ENCODE results near the gene PPM1E.

Gene PPM1E

GRCh38 chr17:58968426-58969061 lies 212.9 kb downstream of the PPM1E start:
- TF ChIP-seq CTCF (IDR thresholded peaks at IDR 0.05; ENCODE audit: extremely low read depth, insufficient read depth, missing control alignments), result no peak
- DNase-seq (ENCODE audit: low spot score), result no peak
- in situ Hi-C loops (cut with MboI; ENCODE audit: low pct_unique_long_range_greater_than_20kb, low sequenced_read_pairs, unreplicated experiment), result no loop called here

GRCh38 chr17:58969156-58969555 lies 213.5 kb downstream of the PPM1E start:
- no peak for TF ChIP-seq CTCF (IDR thresholded peaks at IDR 0.05; ENCODE audit: extremely low read depth, insufficient read depth, missing control alignments)
- DNase-seq (ENCODE audit: low spot score), result no peak
- in situ Hi-C loops (cut with MboI; ENCODE audit: low pct_unique_long_range_greater_than_20kb, low sequenced_read_pairs, unreplicated experiment), result no loop called here

GRCh38 chr17:58969612-58970011 lies 214.0 kb downstream of the PPM1E start:
- no peak for TF ChIP-seq CTCF (IDR thresholded peaks at IDR 0.05; ENCODE audit: extremely low read depth, insufficient read depth, missing control alignments)
- in situ Hi-C loops (cut with MboI; ENCODE audit: low pct_unique_long_range_greater_than_20kb, low sequenced_read_pairs, unreplicated experiment), result no loop called here
- no peak for DNase-seq (ENCODE audit: low spot score)

DNA sequence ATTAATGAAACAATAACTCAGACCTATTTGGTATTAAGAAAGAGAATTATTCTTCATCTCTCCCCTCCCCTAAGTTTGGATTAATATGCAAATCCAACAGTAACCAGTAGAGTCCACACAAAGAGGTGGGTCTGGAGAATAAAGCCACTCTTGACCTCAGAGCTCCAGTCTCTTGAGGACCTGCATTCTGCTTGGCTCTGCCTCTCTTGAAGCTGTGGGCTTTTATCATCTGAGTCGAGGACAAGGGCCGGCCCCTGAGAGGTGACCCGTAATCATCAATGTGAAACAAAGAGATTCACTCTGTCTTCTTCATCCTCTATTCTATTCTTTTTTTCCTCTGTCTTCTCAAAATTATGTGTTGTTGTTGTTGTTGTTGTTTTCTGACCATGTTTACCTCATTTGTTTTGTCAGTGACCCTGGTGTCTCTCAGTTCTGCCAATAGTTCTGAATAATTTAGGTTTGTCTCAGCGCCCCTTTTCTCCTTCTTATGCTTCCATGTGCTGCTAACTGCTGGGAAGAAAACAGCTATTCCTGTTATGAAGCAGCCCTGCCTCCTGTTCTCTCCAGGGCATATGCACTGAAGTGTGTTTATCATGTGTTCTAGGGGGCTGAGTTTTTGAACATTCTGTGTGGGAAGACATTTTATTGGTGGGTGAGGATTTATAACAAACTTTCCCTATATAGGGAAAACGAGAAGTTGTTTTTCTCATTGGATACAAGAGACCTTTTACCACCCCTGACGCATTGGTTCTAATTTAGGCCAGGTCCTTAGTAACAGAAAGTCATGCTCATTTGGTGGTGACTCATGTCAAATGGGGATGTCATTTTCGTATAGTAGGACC lies 215.2 kb downstream of the PPM1E start:
- TF ChIP-seq CTCF (IDR thresholded peaks at IDR 0.05; ENCODE audit: extremely low read depth, insufficient read depth, missing control alignments), result no peak
- no peak for DNase-seq (ENCODE audit: low spot score)
- in situ Hi-C loops (cut with MboI; ENCODE audit: low pct_unique_long_range_greater_than_20kb, low sequenced_read_pairs, unreplicated experiment), result no loop called here

- no peak for DNase-seq (ENCODE audit: low spot score)
- in situ Hi-C loops (cut with MboI; ENCODE audit: low pct_unique_long_range_greater_than_20kb, low sequenced_read_pairs, unreplicated experiment), result no loop called here
- no peak for TF ChIP-seq CTCF (IDR thresholded peaks at IDR 0.05; ENCODE audit: extremely low read depth, insufficient read depth, missing control alignments)
Measured at GRCh38 chr17:58974354-58974753, 218.7 kb downstream of the PPM1E start.

DNA sequence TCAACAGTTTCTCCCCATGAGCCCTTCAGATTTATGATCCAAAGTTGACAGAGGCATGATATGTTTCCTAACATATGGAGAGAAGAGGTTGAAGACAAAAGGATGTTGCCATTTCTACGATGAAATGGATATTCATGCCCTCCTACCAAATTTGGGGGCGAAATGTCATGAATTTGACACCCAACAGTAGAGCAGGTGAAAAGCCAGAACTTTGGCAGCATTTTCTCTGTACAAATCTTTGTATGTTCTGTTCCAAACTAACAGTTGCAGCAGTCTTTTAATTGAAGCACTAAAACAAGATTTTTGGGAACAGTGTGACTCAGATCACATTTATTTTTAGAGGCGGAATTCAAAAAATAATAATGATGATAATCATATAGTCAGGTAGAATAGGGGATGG lies 220.9 kb downstream of the PPM1E start:
- in situ Hi-C loops (cut with MboI; ENCODE audit: low pct_unique_long_range_greater_than_20kb, low sequenced_read_pairs, unreplicated experiment), result no loop called here
- no peak for DNase-seq (ENCODE audit: low spot score)
- no peak for TF ChIP-seq CTCF (IDR thresholded peaks at IDR 0.05; ENCODE audit: extremely low read depth, insufficient read depth, missing control alignments)

All from GM13977 (cell line).